ENCODE results near the gene PIP5K1B. TPM values are rescaled to one million over a fixed set of nuclear protein-coding genes. Genes with fewer than 3 reads are reported as not detected.

Gene PIP5K1B
- total RNA-seq, 1 donor from 2014 or later = 1.3 TPM

DNA sequence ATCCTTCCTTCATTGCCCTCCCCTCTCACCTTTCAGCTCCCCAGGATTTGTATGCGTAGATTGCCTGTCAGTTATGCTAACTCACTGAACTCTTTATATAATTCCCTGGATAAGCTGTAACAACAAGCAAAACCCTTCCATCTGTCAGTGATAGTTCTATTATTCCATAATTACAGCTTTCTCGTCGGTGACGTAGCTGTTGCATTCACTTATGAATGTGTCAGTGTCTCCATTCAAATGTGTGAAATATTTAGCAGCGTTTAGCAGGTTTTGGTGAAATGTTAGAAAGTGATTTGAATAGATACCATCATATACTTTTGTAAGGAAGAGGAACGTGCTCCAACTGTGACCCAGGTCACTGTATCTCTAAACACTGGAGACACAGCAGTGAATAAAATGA is 45.2 kb downstream of the PIP5K1B start:
- Histone ChIP-seq H3K4me1 (ENCODE audit: insufficient read depth, low read length) (no peaks in the 10 kb centered on the region), H3K27ac (ENCODE audit: low read depth, low read length) (no peak overlapping the region), H3K9me3 (ENCODE audit: insufficient read depth, low read depth, low read length) (no peaks in the 10 kb centered on the region), H3K4me3 (ENCODE audit: insufficient read depth, low read depth, low read length) (no peak overlapping the region), H3K27me3 (ENCODE audit: insufficient read depth, low read length) (no peaks in the 10 kb centered on the region), H3K4me2 (ENCODE audit: low read length) (no peak overlapping the region), H3K79me2 (ENCODE audit: insufficient read depth, low read length) (no peaks in the 10 kb centered on the region), H3K36me3 (ENCODE audit: insufficient read depth, low read length) (no peaks in the 10 kb centered on the region), H4K20me1 (ENCODE audit: insufficient read depth, low read length) (no peaks in the 10 kb centered on the region), H3K9ac (ENCODE audit: low read length) (no peak overlapping the region), H2AFZ (ENCODE audit: low read depth, low read length) (no peak overlapping the region)
- Mint-ChIP-seq H3K27me3 (ENCODE audit: low read depth, unreplicated experiment) (peaks cover 4% of the 10 kb centered on the region), H3K4me1 (ENCODE audit: low read depth, unreplicated experiment) (peaks cover 6% of the 10 kb centered on the region), H3K27ac (ENCODE audit: unreplicated experiment) (no peak overlapping the region), H3K4me3 (ENCODE audit: unreplicated experiment) (no peak overlapping the region), H3K36me3 (ENCODE audit: low read depth, unreplicated experiment) (no peaks in the 10 kb centered on the region), H3K9me3 (ENCODE audit: unreplicated experiment) (no peaks in the 10 kb centered on the region)
- no peak for TF ChIP-seq EZH2 (IDR thresholded peaks at IDR 0.05; ENCODE audit: insufficient read depth, low read length)
- TF ChIP-seq, protein P1, sequence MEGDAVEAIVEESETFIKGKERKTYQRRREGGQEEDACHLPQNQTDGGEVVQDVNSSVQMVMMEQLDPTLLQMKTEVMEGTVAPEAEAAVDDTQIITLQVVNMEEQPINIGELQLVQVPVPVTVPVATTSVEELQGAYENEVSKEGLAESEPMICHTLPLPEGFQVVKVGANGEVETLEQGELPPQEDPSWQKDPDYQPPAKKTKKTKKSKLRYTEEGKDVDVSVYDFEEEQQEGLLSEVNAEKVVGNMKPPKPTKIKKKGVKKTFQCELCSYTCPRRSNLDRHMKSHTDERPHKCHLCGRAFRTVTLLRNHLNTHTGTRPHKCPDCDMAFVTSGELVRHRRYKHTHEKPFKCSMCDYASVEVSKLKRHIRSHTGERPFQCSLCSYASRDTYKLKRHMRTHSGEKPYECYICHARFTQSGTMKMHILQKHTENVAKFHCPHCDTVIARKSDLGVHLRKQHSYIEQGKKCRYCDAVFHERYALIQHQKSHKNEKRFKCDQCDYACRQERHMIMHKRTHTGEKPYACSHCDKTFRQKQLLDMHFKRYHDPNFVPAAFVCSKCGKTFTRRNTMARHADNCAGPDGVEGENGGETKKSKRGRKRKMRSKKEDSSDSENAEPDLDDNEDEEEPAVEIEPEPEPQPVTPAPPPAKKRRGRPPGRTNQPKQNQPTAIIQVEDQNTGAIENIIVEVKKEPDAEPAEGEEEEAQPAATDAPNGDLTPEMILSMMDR (IDR thresholded peaks at IDR 0.05; ENCODE audit: insufficient read depth, low read depth, low read length) = no peak
- no peak for FAIRE-seq
- no peak for DNase-seq (ENCODE audit: low read depth)

DNA sequence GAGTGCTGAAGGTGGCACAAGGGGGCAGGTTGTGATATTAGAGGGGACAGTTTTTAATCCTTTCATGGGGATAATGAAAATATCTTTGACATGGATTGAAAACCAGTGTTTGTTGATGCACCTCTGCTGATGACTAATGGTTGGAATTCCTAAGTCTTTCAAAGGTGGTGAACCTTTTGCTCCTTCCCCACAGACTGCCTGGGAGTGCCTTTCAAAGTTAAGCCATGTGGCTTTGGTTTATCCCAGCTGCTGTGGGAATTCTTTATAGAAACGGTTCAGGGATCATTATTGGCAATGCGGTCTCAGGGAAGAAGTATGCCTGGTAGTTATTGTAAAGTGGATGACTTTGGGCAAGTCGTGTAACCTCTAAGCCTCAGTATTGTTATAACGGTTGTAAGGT is 45.7 kb downstream of the PIP5K1B start:
- H2AFZ ChIP-seq (ENCODE audit: low read depth, low read length) = no peak overlapping the region
- H3K4me2 ChIP-seq (ENCODE audit: low read length) = no peak overlapping the region
- no peaks in the 10 kb centered on the region for H3K4me1 ChIP-seq (ENCODE audit: insufficient read depth, low read length)
- no peak overlapping the region for H3K4me3 ChIP-seq (ENCODE audit: insufficient read depth, low read depth, low read length)
- DNase-seq (ENCODE audit: low read depth) = no peak
- no peak overlapping the region for H3K9ac ChIP-seq (ENCODE audit: low read length)
- no peaks in the 10 kb centered on the region for H3K79me2 ChIP-seq (ENCODE audit: insufficient read depth, low read length)
- H3K27ac ChIP-seq (ENCODE audit: low read depth, low read length) = no peak overlapping the region
- no peaks in the 10 kb centered on the region for H3K36me3 ChIP-seq (ENCODE audit: insufficient read depth, low read length)
- Mint-ChIP-seq H3K9me3 (ENCODE audit: unreplicated experiment) (no peaks in the 10 kb centered on the region), H3K4me1 (ENCODE audit: low read depth, unreplicated experiment) (peaks cover 6% of the 10 kb centered on the region), H3K27me3 (ENCODE audit: low read depth, unreplicated experiment) (peaks cover 2% of the 10 kb centered on the region), H3K27ac (ENCODE audit: unreplicated experiment) (no peak overlapping the region), H3K36me3 (ENCODE audit: low read depth, unreplicated experiment) (no peaks in the 10 kb centered on the region), H3K4me3 (ENCODE audit: unreplicated experiment) (no peak overlapping the region)
- TF ChIP-seq, protein P1 (IDR thresholded peaks at IDR 0.05; ENCODE audit: insufficient read depth, low read depth, low read length) = no peak
- no peak for TF ChIP-seq EZH2 (IDR thresholded peaks at IDR 0.05; ENCODE audit: insufficient read depth, low read length)
- H4K20me1 ChIP-seq (ENCODE audit: insufficient read depth, low read length) = no peaks in the 10 kb centered on the region
- no peaks in the 10 kb centered on the region for H3K27me3 ChIP-seq (ENCODE audit: insufficient read depth, low read length)
- FAIRE-seq = no peak
- no peaks in the 10 kb centered on the region for H3K9me3 ChIP-seq (ENCODE audit: insufficient read depth, low read depth, low read length)

- DNase-seq (ENCODE audit: low read depth) (no peak), FAIRE-seq (no peak)
- H3K4me2 ChIP-seq (ENCODE audit: low read length) = no peak overlapping the region
- H3K27me3 ChIP-seq (ENCODE audit: insufficient read depth, low read length) = no peaks in the 10 kb centered on the region
- no peaks in the 10 kb centered on the region for H3K36me3 ChIP-seq (ENCODE audit: insufficient read depth, low read length)
- H3K9me3 ChIP-seq (ENCODE audit: insufficient read depth, low read depth, low read length) = no peaks in the 10 kb centered on the region
- Mint-ChIP-seq H3K4me1 (ENCODE audit: low read depth, unreplicated experiment) (peaks cover 6% of the 10 kb centered on the region), H3K9me3 (ENCODE audit: unreplicated experiment) (no peaks in the 10 kb centered on the region), H3K36me3 (ENCODE audit: low read depth, unreplicated experiment) (no peaks in the 10 kb centered on the region), H3K27ac (ENCODE audit: unreplicated experiment) (no peak overlapping the region), H3K4me3 (ENCODE audit: unreplicated experiment) (no peak overlapping the region), H3K27me3 (ENCODE audit: low read depth, unreplicated experiment) (peaks cover 1% of the 10 kb centered on the region)
- no peak overlapping the region for H3K9ac ChIP-seq (ENCODE audit: low read length)
- H3K79me2 ChIP-seq (ENCODE audit: insufficient read depth, low read length) = no peaks in the 10 kb centered on the region
- no peak overlapping the region for H3K27ac ChIP-seq (ENCODE audit: low read depth, low read length)
- no peaks in the 10 kb centered on the region for H4K20me1 ChIP-seq (ENCODE audit: insufficient read depth, low read length)
- no peak overlapping the region for H3K4me3 ChIP-seq (ENCODE audit: insufficient read depth, low read depth, low read length)
- TF ChIP-seq EZH2 (IDR thresholded peaks at IDR 0.05; ENCODE audit: insufficient read depth, low read length) = no peak
- TF ChIP-seq, protein P1 (IDR thresholded peaks at IDR 0.05; ENCODE audit: insufficient read depth, low read depth, low read length) = no peak
- no peak overlapping the region for H2AFZ ChIP-seq (ENCODE audit: low read depth, low read length)
- no peaks in the 10 kb centered on the region for H3K4me1 ChIP-seq (ENCODE audit: insufficient read depth, low read length)
Measured at GRCh38 chr9:68751556-68751955, 46.5 kb downstream of the PIP5K1B start.

Measured in astrocyte (in vitro differentiated cells and primary cell).